ENCODE results near the gene SSB. TPM values are rescaled to one million over a fixed set of nuclear protein-coding genes. Genes with fewer than 3 reads are reported as not detected.
"Not testable (repeated sequence)": the region's sequence is repeated elsewhere in the genome, so short reads cannot be mapped to it uniquely, and the experiment has no call there.

SSB gene
- total and polyA plus RNA-seq, 9 of the 15 experiments (the other 6 are each of a cell fraction or from before 2014, with no cell fraction given): 317 to 849 (median 515) TPM

DNA sequence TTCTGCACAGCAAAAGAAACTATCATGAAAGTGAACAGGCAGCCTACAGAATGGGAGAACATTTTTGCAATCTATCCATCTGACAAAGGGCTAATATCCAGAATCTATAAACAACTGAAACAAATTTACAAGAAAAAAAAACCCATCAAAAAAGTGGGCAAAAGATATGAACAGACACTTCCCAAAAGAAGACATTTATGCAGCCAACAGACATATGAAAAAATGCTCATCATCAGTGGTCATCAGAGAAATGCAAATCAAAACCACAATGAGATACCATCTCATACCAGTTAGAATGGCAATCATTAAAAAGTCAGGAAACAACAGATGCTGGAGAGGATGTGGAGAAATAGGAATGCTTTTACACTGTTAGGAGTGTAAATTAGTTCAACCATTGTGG lies 18.3 kb downstream of the SSB start:
- in situ Hi-C loops (cut with MboI); FAIRE-seq; H2AFZ ChIP-seq (ENCODE audit: low read depth, low read length); BruUV-seq (replicated peaks); CTCF ChIA-PET (ENCODE audit: low intra/inter-chr PET ratio); H3K27ac ChIP-seq (ENCODE audit: extremely low read depth, low read depth, low read length); H3K9me3 ChIP-seq (replicated peaks; ENCODE audit: control insufficient read depth, insufficient read depth, low read depth, low read length); H3K4me2 ChIP-seq (ENCODE audit: insufficient read depth, low read length); H3K4me3 ChIP-seq; DNase-seq (ENCODE audit: extremely low read depth in 1 of 4, low spot score in 3 of 4); intact Hi-C loops (cut with micrococcal nuclease); H3K27me3 ChIP-seq (ENCODE audit: control insufficient read depth in 2 of 2, insufficient read depth in 2 of 2, low read length in 2 of 2); H4K20me1 ChIP-seq (replicated peaks; ENCODE audit: control insufficient read depth, insufficient read depth, low read length); H3K9ac ChIP-seq (ENCODE audit: insufficient read depth in 1 of 2, low read depth in 2 of 2, low read length in 2 of 2); ATAC-seq; H3K4me1 ChIP-seq (replicated peaks in 1 of 2; ENCODE audit: control insufficient read depth in 2 of 2, insufficient read depth in 2 of 2, low read length in 2 of 2); H3K9me1 ChIP-seq (ENCODE audit: control insufficient read depth, insufficient read depth, low read length): not testable (repeated sequence)
- POLR2A ChIA-PET: interaction anchor here (2.6 to 6.0 kb wide), 2 partner anchors 11 to 18 kb away, joined by 8 to 26 read pairs; partner anchors contain the start of genes SSB and UBR3
- peaks cover 34% of the 10 kb centered on the region for H3K79me2 ChIP-seq (ENCODE audit: control insufficient read depth, insufficient read depth, low read length)
- TF ChIP-seq, protein P1, sequence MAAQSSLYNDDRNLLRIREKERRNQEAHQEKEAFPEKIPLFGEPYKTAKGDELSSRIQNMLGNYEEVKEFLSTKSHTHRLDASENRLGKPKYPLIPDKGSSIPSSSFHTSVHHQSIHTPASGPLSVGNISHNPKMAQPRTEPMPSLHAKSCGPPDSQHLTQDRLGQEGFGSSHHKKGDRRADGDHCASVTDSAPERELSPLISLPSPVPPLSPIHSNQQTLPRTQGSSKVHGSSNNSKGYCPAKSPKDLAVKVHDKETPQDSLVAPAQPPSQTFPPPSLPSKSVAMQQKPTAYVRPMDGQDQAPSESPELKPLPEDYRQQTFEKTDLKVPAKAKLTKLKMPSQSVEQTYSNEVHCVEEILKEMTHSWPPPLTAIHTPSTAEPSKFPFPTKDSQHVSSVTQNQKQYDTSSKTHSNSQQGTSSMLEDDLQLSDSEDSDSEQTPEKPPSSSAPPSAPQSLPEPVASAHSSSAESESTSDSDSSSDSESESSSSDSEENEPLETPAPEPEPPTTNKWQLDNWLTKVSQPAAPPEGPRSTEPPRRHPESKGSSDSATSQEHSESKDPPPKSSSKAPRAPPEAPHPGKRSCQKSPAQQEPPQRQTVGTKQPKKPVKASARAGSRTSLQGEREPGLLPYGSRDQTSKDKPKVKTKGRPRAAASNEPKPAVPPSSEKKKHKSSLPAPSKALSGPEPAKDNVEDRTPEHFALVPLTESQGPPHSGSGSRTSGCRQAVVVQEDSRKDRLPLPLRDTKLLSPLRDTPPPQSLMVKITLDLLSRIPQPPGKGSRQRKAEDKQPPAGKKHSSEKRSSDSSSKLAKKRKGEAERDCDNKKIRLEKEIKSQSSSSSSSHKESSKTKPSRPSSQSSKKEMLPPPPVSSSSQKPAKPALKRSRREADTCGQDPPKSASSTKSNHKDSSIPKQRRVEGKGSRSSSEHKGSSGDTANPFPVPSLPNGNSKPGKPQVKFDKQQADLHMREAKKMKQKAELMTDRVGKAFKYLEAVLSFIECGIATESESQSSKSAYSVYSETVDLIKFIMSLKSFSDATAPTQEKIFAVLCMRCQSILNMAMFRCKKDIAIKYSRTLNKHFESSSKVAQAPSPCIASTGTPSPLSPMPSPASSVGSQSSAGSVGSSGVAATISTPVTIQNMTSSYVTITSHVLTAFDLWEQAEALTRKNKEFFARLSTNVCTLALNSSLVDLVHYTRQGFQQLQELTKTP (IDR thresholded peaks at IDR 0.05; ENCODE audit: low read depth in 1 of 2, partially characterized antibody in 2 of 2): peak in 1 of 2 experiments; percentile 95
- peaks cover 78% of the 10 kb centered on the region for H3K36me3 ChIP-seq (ENCODE audit: control insufficient read depth, insufficient read depth, low read length)
